ENCODE data around the gene NDUFA12.

The NDUFA12 gene

DNA sequence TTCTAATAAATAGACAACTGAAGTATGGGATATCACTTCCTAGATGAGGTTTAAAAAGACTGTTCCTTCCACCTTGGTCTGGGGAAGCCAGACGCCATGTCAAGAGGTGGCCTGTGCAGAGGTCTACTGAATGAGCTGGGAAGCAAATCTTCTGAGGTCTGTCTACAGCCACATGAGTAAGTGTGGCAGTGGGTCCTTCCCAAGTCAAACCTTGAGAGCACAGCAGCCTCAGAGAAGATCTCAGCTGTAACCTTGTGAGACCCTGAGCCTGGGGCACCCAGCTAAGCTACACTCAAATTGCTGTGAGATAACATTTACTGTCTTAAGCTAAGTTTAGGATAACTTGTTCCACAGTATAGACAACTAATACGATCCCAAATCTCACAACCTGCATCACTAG, 20.2 kb downstream of the NDUFA12 start:
- Histone ChIP-seq H3K9me3 (ENCODE audit: control insufficient read depth, insufficient read depth, low read depth, low read length) (no peaks in the 10 kb centered on the region), H3K27me3 (ENCODE audit: control insufficient read depth, insufficient read depth, low read length) (no peaks in the 10 kb centered on the region), H3K36me3 (ENCODE audit: control insufficient read depth, insufficient read depth, low read length) (no peaks in the 10 kb centered on the region), H3K9ac (ENCODE audit: low read length) (no peak overlapping the region), H3K27ac (ENCODE audit: low read depth, low read length) (peak overlapping the region; percentile 15; the same call in 1 of the 2 replicates), H3K4me3 (ENCODE audit: low read depth, low read length) (no peak overlapping the region), H3K4me1 (ENCODE audit: control insufficient read depth, insufficient read depth, low read length) (peaks cover 10% of the 10 kb centered on the region)

DNA sequence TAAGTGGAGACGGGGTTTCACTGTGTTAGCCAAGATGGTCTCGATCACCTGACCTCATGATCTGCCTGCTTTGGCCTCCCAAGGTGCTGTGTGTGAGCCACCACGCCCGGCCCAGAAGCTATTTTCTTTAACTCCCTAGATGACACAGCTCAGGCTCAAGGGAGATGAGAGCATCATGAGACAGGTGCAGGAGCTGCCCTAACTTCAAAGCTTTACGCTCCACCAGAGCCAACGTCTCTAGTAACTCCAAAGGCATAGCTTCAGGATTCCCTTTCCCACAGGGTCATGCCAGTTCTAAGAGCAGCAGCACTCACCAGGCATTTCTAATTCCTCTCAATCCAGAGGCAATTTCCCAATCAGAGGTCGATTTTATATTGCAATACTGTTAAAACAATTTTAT, 21.0 kb downstream of the NDUFA12 start:
- H3K4me1 ChIP-seq (ENCODE audit: control insufficient read depth, insufficient read depth, low read length), result peaks cover 10% of the 10 kb centered on the region
- no peak overlapping the region for H3K27ac ChIP-seq (ENCODE audit: low read depth, low read length)
- no peak overlapping the region for H3K4me3 ChIP-seq (ENCODE audit: low read depth, low read length)
- no peaks in the 10 kb centered on the region for H3K36me3 ChIP-seq (ENCODE audit: control insufficient read depth, insufficient read depth, low read length)
- no peak overlapping the region for H3K9ac ChIP-seq (ENCODE audit: low read length)
- H3K27me3 ChIP-seq (ENCODE audit: control insufficient read depth, insufficient read depth, low read length), result no peaks in the 10 kb centered on the region
- H3K9me3 ChIP-seq (ENCODE audit: control insufficient read depth, insufficient read depth, low read depth, low read length), result no peaks in the 10 kb centered on the region

DNA sequence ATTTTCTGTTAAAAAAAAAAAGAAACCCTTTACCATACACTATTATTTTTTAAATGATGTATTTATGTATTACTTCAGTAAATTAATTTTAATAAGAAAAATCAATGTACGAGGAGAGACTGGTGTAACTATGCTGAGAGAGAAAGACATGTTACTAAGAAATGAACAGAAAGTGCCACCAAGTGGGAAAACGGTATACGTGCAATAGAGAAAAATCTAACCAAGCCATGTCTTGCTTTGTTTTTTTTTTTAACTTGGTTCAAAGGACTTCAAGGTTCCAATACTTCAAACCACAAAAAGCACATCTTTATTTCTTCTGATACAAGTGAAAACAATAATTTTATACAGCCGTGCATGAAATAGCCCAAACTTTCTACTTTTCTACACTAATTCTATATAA, 22.9 kb downstream of the NDUFA12 start:
- Histone ChIP-seq H3K27me3 (ENCODE audit: control insufficient read depth, insufficient read depth, low read length) (no peaks in the 10 kb centered on the region), H3K9me3 (ENCODE audit: control insufficient read depth, insufficient read depth, low read depth, low read length) (no peaks in the 10 kb centered on the region), H3K4me1 (ENCODE audit: control insufficient read depth, insufficient read depth, low read length) (peaks cover 10% of the 10 kb centered on the region), H3K4me3 (ENCODE audit: low read depth, low read length) (no peak overlapping the region), H3K27ac (ENCODE audit: low read depth, low read length) (no peak overlapping the region), H3K36me3 (ENCODE audit: control insufficient read depth, insufficient read depth, low read length) (no peaks in the 10 kb centered on the region), H3K9ac (ENCODE audit: low read length) (no peak overlapping the region)

DNA sequence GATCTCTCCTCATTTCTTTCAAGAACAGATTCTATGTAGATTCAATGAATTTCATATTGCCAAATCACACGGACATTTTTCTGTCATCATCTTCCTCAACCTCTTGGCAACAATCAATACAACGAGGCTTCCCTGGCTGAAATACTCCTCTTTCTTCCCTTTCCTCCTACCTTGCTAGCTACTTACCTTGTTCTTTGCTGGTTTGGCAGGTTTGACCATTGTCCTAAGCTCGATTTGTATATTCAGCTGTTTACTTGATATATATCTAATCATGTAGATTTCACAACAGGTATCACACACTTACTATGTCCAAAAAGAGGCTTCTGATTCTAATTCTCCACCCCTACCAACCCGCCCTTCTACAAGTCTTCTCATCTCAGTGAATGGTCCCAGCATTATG, 23.6 kb downstream of the NDUFA12 start:
- Histone ChIP-seq H3K36me3 (ENCODE audit: control insufficient read depth, insufficient read depth, low read length) (no peaks in the 10 kb centered on the region), H3K27me3 (ENCODE audit: control insufficient read depth, insufficient read depth, low read length) (no peaks in the 10 kb centered on the region), H3K27ac (ENCODE audit: low read depth, low read length) (no peak overlapping the region), H3K9me3 (ENCODE audit: control insufficient read depth, insufficient read depth, low read depth, low read length) (no peaks in the 10 kb centered on the region), H3K9ac (ENCODE audit: low read length) (no peak overlapping the region), H3K4me1 (ENCODE audit: control insufficient read depth, insufficient read depth, low read length) (peaks cover 10% of the 10 kb centered on the region), H3K4me3 (ENCODE audit: low read depth, low read length) (no peak overlapping the region)

DNA sequence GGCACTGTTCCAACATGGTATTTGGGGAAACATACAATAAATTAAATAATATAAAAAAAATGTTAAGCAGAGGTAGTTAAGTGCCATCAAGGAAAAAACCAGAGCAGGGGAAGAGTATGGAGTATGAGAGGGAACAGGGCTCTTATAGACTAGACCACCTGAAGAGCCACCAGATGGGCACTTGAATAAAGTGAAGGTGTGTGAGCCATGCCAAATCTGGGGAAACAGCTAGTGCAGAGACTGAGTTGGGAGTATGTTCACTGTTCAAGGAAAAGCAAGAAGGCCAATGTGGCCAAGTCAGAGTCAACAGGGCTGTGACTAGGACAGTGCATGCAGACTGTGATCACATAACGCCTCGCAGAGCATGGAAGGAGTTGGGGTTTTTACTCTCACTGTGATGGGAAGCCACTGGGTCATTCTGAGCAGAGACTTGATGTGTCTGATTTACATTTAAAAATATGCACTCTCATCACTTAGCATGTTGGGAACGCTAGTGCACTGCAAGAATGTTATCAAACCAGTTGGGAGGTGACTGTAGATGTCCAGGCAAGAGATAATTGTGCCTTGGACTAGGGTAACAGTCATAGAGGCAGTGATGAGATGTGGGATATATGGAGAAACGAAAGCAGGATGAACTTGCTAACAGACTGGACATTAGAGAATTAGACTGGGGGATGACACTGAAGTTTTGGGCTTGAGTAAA, 25.6 kb downstream of the NDUFA12 start:
- Histone ChIP-seq H3K4me3 (ENCODE audit: low read depth, low read length) (no peak overlapping the region), H3K27ac (ENCODE audit: low read depth, low read length) (no peak overlapping the region), H3K27me3 (ENCODE audit: control insufficient read depth, insufficient read depth, low read length) (no peaks in the 10 kb centered on the region), H3K9me3 (ENCODE audit: control insufficient read depth, insufficient read depth, low read depth, low read length) (no peaks in the 10 kb centered on the region), H3K9ac (ENCODE audit: low read length) (no peak overlapping the region), H3K4me1 (ENCODE audit: control insufficient read depth, insufficient read depth, low read length) (no peaks in the 10 kb centered on the region), H3K36me3 (ENCODE audit: control insufficient read depth, insufficient read depth, low read length) (no peaks in the 10 kb centered on the region)

DNA sequence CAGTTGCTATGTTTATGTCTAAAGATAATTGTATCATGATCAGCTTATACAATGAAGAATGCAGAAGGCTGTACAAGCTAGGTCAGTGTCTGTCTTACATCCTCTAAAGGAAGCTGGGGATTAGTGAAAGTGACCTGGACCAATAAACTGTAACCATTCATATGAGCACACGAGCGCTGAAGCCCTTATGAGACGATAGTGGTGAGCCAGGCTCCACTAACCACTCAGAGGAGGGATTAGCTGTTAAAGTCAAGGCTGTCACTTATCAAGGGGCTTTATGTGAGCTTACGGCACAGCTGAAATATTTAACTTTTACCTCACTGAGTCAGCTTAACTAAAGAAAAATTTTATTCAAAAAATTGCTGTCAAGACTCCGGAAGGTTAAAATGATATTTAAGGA, 30.3 kb downstream of the NDUFA12 start:
- H3K4me1 ChIP-seq (ENCODE audit: control insufficient read depth, insufficient read depth, low read length), result no peaks in the 10 kb centered on the region
- no peak overlapping the region for H3K9ac ChIP-seq (ENCODE audit: low read length)
- H3K36me3 ChIP-seq (ENCODE audit: control insufficient read depth, insufficient read depth, low read length), result peaks cover 12% of the 10 kb centered on the region
- no peaks in the 10 kb centered on the region for H3K27me3 ChIP-seq (ENCODE audit: control insufficient read depth, insufficient read depth, low read length)
- H3K9me3 ChIP-seq (ENCODE audit: control insufficient read depth, insufficient read depth, low read depth, low read length), result no peaks in the 10 kb centered on the region
- no peak overlapping the region for H3K4me3 ChIP-seq (ENCODE audit: low read depth, low read length)
- H3K27ac ChIP-seq (ENCODE audit: low read depth, low read length), result no peak overlapping the region

DNA sequence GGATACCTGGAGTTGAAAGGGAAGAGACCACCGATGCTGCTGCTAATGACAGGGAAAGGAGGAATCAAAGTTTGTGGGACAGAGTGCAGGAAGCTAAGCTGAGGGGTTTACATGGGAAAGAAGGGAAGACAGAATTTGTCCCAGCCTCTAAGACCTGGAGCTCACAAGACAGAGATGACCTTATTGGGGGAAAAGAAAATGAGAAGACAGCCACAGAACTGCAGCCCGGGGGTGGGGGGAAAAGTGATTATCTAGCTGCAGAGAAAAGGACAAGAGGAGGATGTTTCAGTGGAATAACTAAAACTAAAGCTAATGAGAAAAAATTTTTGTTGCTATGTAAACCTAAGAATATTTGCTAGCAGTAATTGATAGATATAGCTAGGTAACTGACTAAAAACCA, 30.7 kb downstream of the NDUFA12 start:
- Histone ChIP-seq H3K9ac (ENCODE audit: low read length) (no peak overlapping the region), H3K27ac (ENCODE audit: low read depth, low read length) (no peak overlapping the region), H3K4me3 (ENCODE audit: low read depth, low read length) (no peak overlapping the region), H3K36me3 (ENCODE audit: control insufficient read depth, insufficient read depth, low read length) (peaks cover 12% of the 10 kb centered on the region), H3K4me1 (ENCODE audit: control insufficient read depth, insufficient read depth, low read length) (no peaks in the 10 kb centered on the region), H3K27me3 (ENCODE audit: control insufficient read depth, insufficient read depth, low read length) (no peaks in the 10 kb centered on the region), H3K9me3 (ENCODE audit: control insufficient read depth, insufficient read depth, low read depth, low read length) (no peaks in the 10 kb centered on the region)

DNA sequence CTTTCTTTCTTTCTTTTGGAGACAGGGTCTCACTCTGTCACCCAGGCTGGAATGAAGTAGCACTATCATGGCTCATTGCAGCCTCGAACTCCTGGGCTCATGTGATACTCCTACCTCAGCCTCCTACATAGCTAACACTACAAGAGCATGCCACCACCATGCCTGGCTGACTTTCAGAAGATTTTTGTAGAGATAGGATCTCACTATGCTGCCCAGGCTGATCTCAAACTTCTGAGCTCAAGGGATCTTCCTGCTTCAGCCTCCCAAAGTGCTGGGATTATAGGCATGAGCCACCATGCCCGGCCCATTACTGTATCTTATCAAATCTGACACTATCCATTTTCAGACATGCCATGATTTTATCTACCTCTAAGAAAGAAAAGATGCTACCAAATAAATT, 31.6 kb downstream of the NDUFA12 start:
- H3K9ac ChIP-seq (ENCODE audit: low read length), result no peak overlapping the region
- no peaks in the 10 kb centered on the region for H3K27me3 ChIP-seq (ENCODE audit: control insufficient read depth, insufficient read depth, low read length)
- H3K4me1 ChIP-seq (ENCODE audit: control insufficient read depth, insufficient read depth, low read length), result no peaks in the 10 kb centered on the region
- no peaks in the 10 kb centered on the region for H3K9me3 ChIP-seq (ENCODE audit: control insufficient read depth, insufficient read depth, low read depth, low read length)
- no peak overlapping the region for H3K4me3 ChIP-seq (ENCODE audit: low read depth, low read length)
- H3K36me3 ChIP-seq (ENCODE audit: control insufficient read depth, insufficient read depth, low read length), result peaks cover 12% of the 10 kb centered on the region
- no peak overlapping the region for H3K27ac ChIP-seq (ENCODE audit: low read depth, low read length)

DNA sequence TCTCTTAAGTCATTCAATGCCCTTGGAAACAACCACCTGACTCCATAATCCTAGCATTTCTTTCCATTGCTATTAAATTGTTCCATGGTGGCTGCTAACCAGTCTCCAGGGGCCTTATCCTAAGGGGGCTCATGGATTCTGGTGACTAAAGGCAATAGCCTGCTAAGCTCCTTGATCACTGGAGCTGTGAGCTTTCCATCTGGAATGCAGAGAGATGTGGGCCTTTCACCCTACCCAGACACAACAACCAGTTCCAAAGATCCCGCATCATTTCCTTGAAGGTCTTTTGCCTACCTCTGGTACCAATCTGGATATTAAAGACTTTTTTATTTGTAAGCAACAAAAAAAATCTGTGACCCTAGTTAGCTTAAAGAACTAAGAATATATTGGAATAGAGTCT, 32.9 kb downstream of the NDUFA12 start:
- H3K9me3 ChIP-seq (ENCODE audit: control insufficient read depth, insufficient read depth, low read depth, low read length), result no peaks in the 10 kb centered on the region
- H3K4me3 ChIP-seq (ENCODE audit: low read depth, low read length), result no peak overlapping the region
- H3K27ac ChIP-seq (ENCODE audit: low read depth, low read length), result no peak overlapping the region
- no peaks in the 10 kb centered on the region for H3K4me1 ChIP-seq (ENCODE audit: control insufficient read depth, insufficient read depth, low read length)
- H3K9ac ChIP-seq (ENCODE audit: low read length), result no peak overlapping the region
- no peaks in the 10 kb centered on the region for H3K27me3 ChIP-seq (ENCODE audit: control insufficient read depth, insufficient read depth, low read length)
- H3K36me3 ChIP-seq (ENCODE audit: control insufficient read depth, insufficient read depth, low read length), result peaks cover 12% of the 10 kb centered on the region

DNA sequence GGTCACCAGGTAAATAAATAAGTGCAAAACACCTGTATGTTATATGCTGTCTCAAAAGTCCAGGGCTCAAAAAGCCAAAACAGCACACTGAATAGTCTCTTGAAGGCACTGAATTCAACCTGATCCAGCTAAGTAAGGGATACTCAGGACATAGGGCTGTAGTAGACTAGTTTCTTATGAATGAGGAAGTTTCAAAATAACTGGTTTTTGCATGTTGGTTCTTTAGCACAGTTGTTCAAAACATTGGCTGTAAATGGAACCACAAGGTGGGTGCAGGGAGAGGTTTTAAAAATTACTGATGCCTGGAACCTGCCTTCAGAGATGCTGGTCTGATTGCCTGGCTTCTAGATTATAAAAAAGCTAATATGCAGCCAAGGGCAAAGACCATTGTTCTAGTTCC, 34.1 kb downstream of the NDUFA12 start:
- Histone ChIP-seq H3K9me3 (ENCODE audit: control insufficient read depth, insufficient read depth, low read depth, low read length) (no peaks in the 10 kb centered on the region), H3K4me3 (ENCODE audit: low read depth, low read length) (no peak overlapping the region), H3K4me1 (ENCODE audit: control insufficient read depth, insufficient read depth, low read length) (no peaks in the 10 kb centered on the region), H3K36me3 (ENCODE audit: control insufficient read depth, insufficient read depth, low read length) (peaks cover 12% of the 10 kb centered on the region), H3K27me3 (ENCODE audit: control insufficient read depth, insufficient read depth, low read length) (no peaks in the 10 kb centered on the region), H3K27ac (ENCODE audit: low read depth, low read length) (no peak overlapping the region), H3K9ac (ENCODE audit: low read length) (no peak overlapping the region)

DNA sequence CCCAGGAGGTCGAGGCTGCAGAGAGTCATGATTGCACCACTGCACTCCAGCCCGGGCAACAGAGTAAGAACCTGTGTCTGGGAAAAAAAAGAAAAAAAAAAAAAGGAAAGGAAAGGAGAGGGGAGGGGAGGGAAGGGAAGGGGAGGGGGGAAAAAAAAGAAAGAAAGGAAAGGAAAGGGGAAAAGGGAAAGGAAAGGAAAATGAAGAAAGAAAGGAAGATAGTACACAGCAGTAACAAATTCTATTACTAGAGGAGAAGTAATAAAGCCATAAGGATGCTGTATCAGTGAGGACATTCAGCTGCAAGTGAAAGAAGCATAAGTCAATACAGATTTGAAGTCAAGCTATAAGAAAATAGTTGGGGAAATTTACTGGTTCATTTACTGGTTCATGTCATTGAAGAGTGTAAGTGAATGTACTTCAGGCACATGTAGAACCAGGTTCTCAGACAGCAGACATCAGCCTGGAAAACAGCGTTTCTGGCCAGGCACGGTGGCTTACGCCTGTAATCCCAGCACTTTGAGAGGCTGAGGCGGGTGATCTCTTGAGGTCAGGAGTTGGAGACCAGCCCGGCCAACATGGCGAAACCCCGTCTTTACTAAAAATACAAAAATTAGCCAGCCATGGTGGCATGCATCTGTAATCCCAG, 37.4 kb downstream of the NDUFA12 start:
- H3K9ac ChIP-seq (ENCODE audit: low read length), result no peak overlapping the region
- no peaks in the 10 kb centered on the region for H3K27me3 ChIP-seq (ENCODE audit: control insufficient read depth, insufficient read depth, low read length)
- no peak overlapping the region for H3K4me3 ChIP-seq (ENCODE audit: low read depth, low read length)
- H3K36me3 ChIP-seq (ENCODE audit: control insufficient read depth, insufficient read depth, low read length), result 0 out of 2 replicates have a peak, but pooled peaks cover 4% of the 10 kb centered on the region
- no peaks in the 10 kb centered on the region for H3K9me3 ChIP-seq (ENCODE audit: control insufficient read depth, insufficient read depth, low read depth, low read length)
- no peaks in the 10 kb centered on the region for H3K4me1 ChIP-seq (ENCODE audit: control insufficient read depth, insufficient read depth, low read length)
- H3K27ac ChIP-seq (ENCODE audit: low read depth, low read length), result no peak overlapping the region

Measured in HUES6 (cell line).